Measurements from ENCODE around the gene PABPC1L.

- TF ChIP-seq POLR2A (IDR thresholded peaks at IDR 0.05; ENCODE audit: low read depth) (no peak), POLR2AphosphoS5 (IDR thresholded peaks at IDR 0.05) (no peak), EP300 (IDR thresholded peaks at IDR 0.05) (no peak)
- TF ChIP-seq, protein P1, sequence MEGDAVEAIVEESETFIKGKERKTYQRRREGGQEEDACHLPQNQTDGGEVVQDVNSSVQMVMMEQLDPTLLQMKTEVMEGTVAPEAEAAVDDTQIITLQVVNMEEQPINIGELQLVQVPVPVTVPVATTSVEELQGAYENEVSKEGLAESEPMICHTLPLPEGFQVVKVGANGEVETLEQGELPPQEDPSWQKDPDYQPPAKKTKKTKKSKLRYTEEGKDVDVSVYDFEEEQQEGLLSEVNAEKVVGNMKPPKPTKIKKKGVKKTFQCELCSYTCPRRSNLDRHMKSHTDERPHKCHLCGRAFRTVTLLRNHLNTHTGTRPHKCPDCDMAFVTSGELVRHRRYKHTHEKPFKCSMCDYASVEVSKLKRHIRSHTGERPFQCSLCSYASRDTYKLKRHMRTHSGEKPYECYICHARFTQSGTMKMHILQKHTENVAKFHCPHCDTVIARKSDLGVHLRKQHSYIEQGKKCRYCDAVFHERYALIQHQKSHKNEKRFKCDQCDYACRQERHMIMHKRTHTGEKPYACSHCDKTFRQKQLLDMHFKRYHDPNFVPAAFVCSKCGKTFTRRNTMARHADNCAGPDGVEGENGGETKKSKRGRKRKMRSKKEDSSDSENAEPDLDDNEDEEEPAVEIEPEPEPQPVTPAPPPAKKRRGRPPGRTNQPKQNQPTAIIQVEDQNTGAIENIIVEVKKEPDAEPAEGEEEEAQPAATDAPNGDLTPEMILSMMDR (IDR thresholded peaks at IDR 0.05): no peak
These were observed 49.3 kb downstream of the PABPC1L start for GRCh38 chr20:44959082-44959637.
